Suprapubic skin (tissue), 4 donors: ENCODE results near the gene OSBPL7.

Source experiments
- CTCF ChIP-seq, 2 donors: fragments of 200-600 bp in 1 of 2; fragments of 450-650 bp in 1 of 2; sonication (generic) in 1 of 2; IDR thresholded peaks; one replicate each; pipeline ENCODE4 v1.5.1; 2016 to 2019; ENCODE audit warnings: antibody characterized with exemption in 2 of 2, mild to moderate bottlenecking in 1 of 2, moderate library complexity in 1 of 2
- EP300 ChIP-seq: sonication (generic); formaldehyde crosslinking; IDR thresholded peaks from one replicate; pipeline ENCODE4 v1.6.1; 2017; ENCODE audit warnings: antibody characterized with exemption
- POLR2AphosphoS5 ChIP-seq, 3 donors: sonication (generic); formaldehyde crosslinking; IDR thresholded peaks; one replicate each; pipeline ENCODE4 v1.6.1; 2017; ENCODE audit warnings: antibody characterized with exemption in 3 of 3

DNA sequence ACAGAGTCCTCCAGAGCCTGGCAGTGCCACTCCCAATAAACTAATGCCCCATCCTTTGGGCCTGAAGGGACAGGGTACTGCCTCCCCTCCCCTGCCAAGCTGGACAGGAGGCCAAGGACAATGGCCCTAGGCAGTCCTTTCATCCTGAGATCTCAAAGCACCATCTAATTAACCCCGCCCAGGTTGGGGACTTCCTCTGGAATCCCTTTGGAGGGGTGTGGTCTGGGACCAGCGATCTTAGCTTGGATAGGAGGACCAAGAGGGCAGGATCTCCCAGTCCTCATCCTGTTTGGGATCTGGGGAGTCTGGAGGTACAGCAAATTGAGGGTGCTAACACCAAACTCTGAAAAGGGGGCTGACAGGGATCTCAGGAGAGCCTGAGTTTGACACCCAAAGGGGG, 47.5 kb upstream of the OSBPL7 start:
- TF ChIP-seq CTCF (IDR thresholded peaks at IDR 0.05) (no peak), POLR2AphosphoS5 (IDR thresholded peaks at IDR 0.05) (no peak), EP300 (no peak)
